Measurements from ENCODE around the gene TMUB1.

The TMUB1 gene

GRCh38 chr7:151102991-151103390 is 19.7 kb upstream of the TMUB1 start:
- Histone ChIP-seq H3K4me1 (ENCODE audit: control insufficient read depth in 2 of 2, insufficient read depth in 2 of 2, low read length in 2 of 2) (no peaks in the 10 kb centered on the region), H3K9me3 (ENCODE audit: control insufficient read depth in 2 of 2, low read length in 2 of 2) (no peaks in the 10 kb centered on the region), H3K4me3 (ENCODE audit: low read length in 2 of 2) (no peak overlapping the region), H3K27ac (ENCODE audit: low read depth in 2 of 2, low read length in 2 of 2) (no peak overlapping the region), H3K27me3 (ENCODE audit: control insufficient read depth in 2 of 2, insufficient read depth in 2 of 2, low read length in 2 of 2) (no peaks in the 10 kb centered on the region), H3K36me3 (ENCODE audit: control insufficient read depth in 2 of 2, insufficient read depth in 2 of 2, low read length in 2 of 2) (peaks cover 0 to 4% of the 10 kb centered on the region in 2 donors), H3K9ac (ENCODE audit: low read depth in 1 of 2, low read length in 2 of 2) (no peak overlapping the region)

DNA sequence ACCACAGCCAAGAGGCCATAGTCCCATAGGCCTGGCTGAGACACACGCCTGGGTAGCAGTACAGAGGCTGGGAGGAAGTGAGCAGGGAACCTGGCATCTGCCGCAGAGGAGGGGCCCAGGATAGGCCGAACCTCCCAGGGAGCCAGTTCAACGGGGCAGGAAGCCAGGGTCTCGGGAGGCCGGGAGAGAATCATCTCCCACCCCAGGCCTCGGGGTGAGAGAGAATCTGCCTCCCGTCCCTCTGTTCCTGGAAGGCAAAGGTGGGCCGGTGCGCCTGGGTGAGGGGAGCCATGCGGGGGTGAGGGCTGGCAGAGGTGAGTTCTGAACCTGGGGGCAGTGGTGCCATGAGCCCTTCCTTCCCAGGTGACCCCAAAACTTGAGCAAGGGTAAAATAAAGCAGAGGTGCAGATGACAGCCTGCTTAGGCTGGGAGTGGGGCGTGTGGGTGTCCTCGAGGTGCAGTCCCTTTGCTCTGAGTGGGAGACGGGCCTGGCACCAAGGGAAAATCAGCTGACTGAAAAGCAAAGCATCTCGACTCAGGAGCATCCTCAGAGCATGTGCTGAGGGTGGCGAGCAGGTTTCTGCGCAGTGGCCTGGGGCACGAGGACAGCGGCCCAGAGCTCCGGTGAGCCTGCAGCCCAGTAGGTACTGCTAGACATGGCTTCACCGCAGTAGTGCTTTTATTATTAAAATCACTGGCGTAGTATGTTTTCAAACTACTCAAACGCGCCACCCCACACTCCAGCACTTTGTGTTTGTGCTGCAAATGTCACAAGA is 18.5 kb upstream of the TMUB1 start:
- Histone ChIP-seq H3K9me3 (ENCODE audit: control insufficient read depth in 2 of 2, low read length in 2 of 2) (no peaks in the 10 kb centered on the region), H3K4me1 (ENCODE audit: control insufficient read depth in 2 of 2, insufficient read depth in 2 of 2, low read length in 2 of 2) (no peaks in the 10 kb centered on the region), H3K27ac (ENCODE audit: low read depth in 2 of 2, low read length in 2 of 2) (no peak overlapping the region), H3K9ac (ENCODE audit: low read depth in 1 of 2, low read length in 2 of 2) (no peak overlapping the region), H3K4me3 (ENCODE audit: low read length in 2 of 2) (no peak overlapping the region), H3K27me3 (ENCODE audit: control insufficient read depth in 2 of 2, insufficient read depth in 2 of 2, low read length in 2 of 2) (no peaks in the 10 kb centered on the region), H3K36me3 (ENCODE audit: control insufficient read depth in 2 of 2, insufficient read depth in 2 of 2, low read length in 2 of 2) (peaks cover 0 to 4% of the 10 kb centered on the region in 2 donors)

DNA sequence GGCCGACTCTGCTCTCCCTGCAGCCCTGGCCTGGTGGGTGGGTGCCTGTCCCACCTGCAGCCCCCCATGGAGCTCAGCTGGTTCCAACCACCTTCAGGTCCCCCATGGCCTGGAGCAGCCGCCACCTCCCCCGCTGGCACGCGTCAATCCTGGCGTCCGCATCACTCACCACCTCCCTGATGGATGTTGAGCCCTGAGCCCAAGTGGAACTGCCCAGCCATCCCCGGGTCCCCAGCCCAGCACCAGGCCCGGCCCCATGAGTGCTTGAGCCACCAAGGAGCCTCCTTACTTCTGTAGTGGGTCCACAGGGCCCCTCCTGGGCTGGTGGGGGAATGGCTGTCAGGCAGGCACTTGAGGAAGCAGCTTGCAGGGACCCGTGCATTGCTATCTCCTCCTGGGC is 17.6 kb upstream of the TMUB1 start:
- Histone ChIP-seq H3K27ac (ENCODE audit: low read depth in 2 of 2, low read length in 2 of 2) (no peak overlapping the region), H3K4me3 (ENCODE audit: low read length in 2 of 2) (no peak overlapping the region), H3K9me3 (ENCODE audit: control insufficient read depth in 2 of 2, low read length in 2 of 2) (no peaks in the 10 kb centered on the region), H3K27me3 (ENCODE audit: control insufficient read depth in 2 of 2, insufficient read depth in 2 of 2, low read length in 2 of 2) (no peaks in the 10 kb centered on the region), H3K36me3 (ENCODE audit: control insufficient read depth in 2 of 2, insufficient read depth in 2 of 2, low read length in 2 of 2) (peaks cover 0 to 4% of the 10 kb centered on the region in 2 donors), H3K9ac (ENCODE audit: low read depth in 1 of 2, low read length in 2 of 2) (no peak overlapping the region), H3K4me1 (ENCODE audit: control insufficient read depth in 2 of 2, insufficient read depth in 2 of 2, low read length in 2 of 2) (no peaks in the 10 kb centered on the region)

DNA sequence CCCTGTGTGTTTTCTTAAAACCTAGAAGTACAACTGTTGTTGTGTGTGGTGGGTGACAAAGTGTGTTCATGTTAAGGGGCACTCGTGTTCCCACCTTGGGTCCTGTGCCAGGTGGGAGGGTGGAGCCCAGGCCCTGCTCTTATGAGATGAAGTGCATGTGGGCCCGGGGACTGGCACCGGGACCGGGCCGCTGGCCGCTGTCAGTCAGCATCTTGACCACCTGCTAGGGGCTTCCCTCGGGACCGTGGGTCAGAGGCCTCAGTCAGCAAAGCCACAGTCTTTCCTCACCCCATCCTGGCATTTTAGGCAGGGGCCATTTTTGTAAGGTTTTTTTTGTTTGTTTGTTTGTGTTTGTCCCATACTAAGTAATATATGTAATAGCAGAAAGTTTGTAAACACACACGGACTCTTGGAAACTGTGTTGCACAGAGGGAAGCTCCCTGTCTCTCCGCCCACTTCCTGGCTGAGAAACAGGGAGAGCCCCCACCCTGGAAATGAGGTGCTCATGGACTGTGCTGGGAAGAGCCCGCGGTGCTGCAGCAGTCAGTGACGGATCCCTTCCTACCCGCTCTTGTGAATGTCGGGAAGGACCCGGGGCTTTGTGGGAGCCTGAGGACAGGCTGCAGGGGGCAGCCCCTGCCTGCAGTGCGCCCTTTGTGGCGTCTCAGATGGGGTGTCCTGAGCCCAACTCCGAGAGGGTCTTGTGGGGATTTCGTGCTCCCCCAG is 16.4 kb upstream of the TMUB1 start:
- Histone ChIP-seq H3K9me3 (ENCODE audit: control insufficient read depth in 2 of 2, low read length in 2 of 2) (no peaks in the 10 kb centered on the region), H3K27me3 (ENCODE audit: control insufficient read depth in 2 of 2, insufficient read depth in 2 of 2, low read length in 2 of 2) (no peaks in the 10 kb centered on the region), H3K4me1 (ENCODE audit: control insufficient read depth in 2 of 2, insufficient read depth in 2 of 2, low read length in 2 of 2) (no peaks in the 10 kb centered on the region), H3K27ac (ENCODE audit: low read depth in 2 of 2, low read length in 2 of 2) (no peak overlapping the region), H3K9ac (ENCODE audit: low read depth in 1 of 2, low read length in 2 of 2) (no peak overlapping the region), H3K4me3 (ENCODE audit: low read length in 2 of 2) (no peak overlapping the region), H3K36me3 (ENCODE audit: control insufficient read depth in 2 of 2, insufficient read depth in 2 of 2, low read length in 2 of 2) (peaks cover 0 to 3% of the 10 kb centered on the region in 2 donors)

DNA sequence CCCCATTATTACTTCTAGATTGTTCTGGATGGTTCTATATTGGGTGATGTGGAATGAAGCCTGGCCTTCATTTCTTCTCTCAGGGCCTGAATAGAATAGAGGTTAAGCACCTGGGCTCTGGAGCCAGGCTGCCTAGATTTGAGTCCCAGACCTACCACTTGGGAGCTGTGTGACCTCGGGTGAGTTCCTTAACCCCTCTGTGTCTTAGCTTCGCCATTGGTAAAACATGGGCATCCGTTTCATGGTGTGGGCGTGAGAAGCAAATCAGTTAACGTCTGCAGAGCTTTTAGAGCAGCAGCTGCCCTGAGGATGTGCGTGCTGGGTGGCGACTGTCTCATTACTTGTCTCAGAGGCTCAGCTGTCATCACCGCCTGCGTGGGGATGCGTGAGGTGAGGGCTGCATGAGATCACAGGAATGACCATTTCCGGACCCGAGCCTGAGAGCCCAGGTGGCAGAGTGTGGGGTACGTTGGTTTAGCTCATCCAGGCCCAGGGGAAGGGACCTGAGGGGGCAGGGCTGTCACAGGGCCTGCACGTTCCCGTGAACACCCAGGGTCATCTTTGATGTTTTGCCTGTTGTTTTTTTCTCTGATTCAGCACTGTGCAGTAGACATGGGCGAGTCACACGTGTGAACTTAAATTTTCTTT is 12.7 kb upstream of the TMUB1 start:
- no peak overlapping the region for H3K4me3 ChIP-seq (ENCODE audit: low read length in 2 of 2)
- no peaks in the 10 kb centered on the region for H3K9me3 ChIP-seq (ENCODE audit: control insufficient read depth in 2 of 2, low read length in 2 of 2)
- H3K4me1 ChIP-seq (ENCODE audit: control insufficient read depth in 2 of 2, insufficient read depth in 2 of 2, low read length in 2 of 2): peaks cover 0 to 10% of the 10 kb centered on the region in 2 donors
- no peaks in the 10 kb centered on the region for H3K27me3 ChIP-seq (ENCODE audit: control insufficient read depth in 2 of 2, insufficient read depth in 2 of 2, low read length in 2 of 2)
- no peak overlapping the region for H3K9ac ChIP-seq (ENCODE audit: low read depth in 1 of 2, low read length in 2 of 2)
- H3K27ac ChIP-seq (ENCODE audit: low read depth in 2 of 2, low read length in 2 of 2): no peak overlapping the region
- no peaks in the 10 kb centered on the region for H3K36me3 ChIP-seq (ENCODE audit: control insufficient read depth in 2 of 2, insufficient read depth in 2 of 2, low read length in 2 of 2)

GRCh38 chr7:151095123-151095797 is 12.0 kb upstream of the TMUB1 start:
- peaks cover 0 to 10% of the 10 kb centered on the region in 2 donors for H3K4me1 ChIP-seq (ENCODE audit: control insufficient read depth in 2 of 2, insufficient read depth in 2 of 2, low read length in 2 of 2)
- no peak overlapping the region for H3K4me3 ChIP-seq (ENCODE audit: low read length in 2 of 2)
- H3K9me3 ChIP-seq (ENCODE audit: control insufficient read depth in 2 of 2, low read length in 2 of 2): no peaks in the 10 kb centered on the region
- H3K9ac ChIP-seq (ENCODE audit: low read depth in 1 of 2, low read length in 2 of 2): no peak overlapping the region
- H3K36me3 ChIP-seq (ENCODE audit: control insufficient read depth in 2 of 2, insufficient read depth in 2 of 2, low read length in 2 of 2): no peaks in the 10 kb centered on the region
- no peak overlapping the region for H3K27ac ChIP-seq (ENCODE audit: low read depth in 2 of 2, low read length in 2 of 2)
- no peaks in the 10 kb centered on the region for H3K27me3 ChIP-seq (ENCODE audit: control insufficient read depth in 2 of 2, insufficient read depth in 2 of 2, low read length in 2 of 2)

GRCh38 chr7:151094675-151095074 is 11.4 kb upstream of the TMUB1 start:
- H3K9ac ChIP-seq (ENCODE audit: low read depth in 1 of 2, low read length in 2 of 2): no peak overlapping the region
- peaks cover 3 to 12% of the 10 kb centered on the region in 2 donors for H3K4me1 ChIP-seq (ENCODE audit: control insufficient read depth in 2 of 2, insufficient read depth in 2 of 2, low read length in 2 of 2)
- no peak overlapping the region for H3K27ac ChIP-seq (ENCODE audit: low read depth in 2 of 2, low read length in 2 of 2)
- no peaks in the 10 kb centered on the region for H3K27me3 ChIP-seq (ENCODE audit: control insufficient read depth in 2 of 2, insufficient read depth in 2 of 2, low read length in 2 of 2)
- H3K4me3 ChIP-seq (ENCODE audit: low read length in 2 of 2): no peak overlapping the region
- no peaks in the 10 kb centered on the region for H3K36me3 ChIP-seq (ENCODE audit: control insufficient read depth in 2 of 2, insufficient read depth in 2 of 2, low read length in 2 of 2)
- no peaks in the 10 kb centered on the region for H3K9me3 ChIP-seq (ENCODE audit: control insufficient read depth in 2 of 2, low read length in 2 of 2)

GRCh38 chr7:151093748-151094147 is 10.5 kb upstream of the TMUB1 start:
- Histone ChIP-seq H3K4me1 (ENCODE audit: control insufficient read depth in 2 of 2, insufficient read depth in 2 of 2, low read length in 2 of 2) (peaks cover 8 to 17% of the 10 kb centered on the region in 2 donors), H3K9ac (ENCODE audit: low read depth in 1 of 2, low read length in 2 of 2) (no peak overlapping the region), H3K27me3 (ENCODE audit: control insufficient read depth in 2 of 2, insufficient read depth in 2 of 2, low read length in 2 of 2) (no peaks in the 10 kb centered on the region), H3K9me3 (ENCODE audit: control insufficient read depth in 2 of 2, low read length in 2 of 2) (no peaks in the 10 kb centered on the region), H3K4me3 (ENCODE audit: low read length in 2 of 2) (no peak overlapping the region), H3K27ac (ENCODE audit: low read depth in 2 of 2, low read length in 2 of 2) (no peak overlapping the region), H3K36me3 (ENCODE audit: control insufficient read depth in 2 of 2, insufficient read depth in 2 of 2, low read length in 2 of 2) (no peaks in the 10 kb centered on the region)

DNA sequence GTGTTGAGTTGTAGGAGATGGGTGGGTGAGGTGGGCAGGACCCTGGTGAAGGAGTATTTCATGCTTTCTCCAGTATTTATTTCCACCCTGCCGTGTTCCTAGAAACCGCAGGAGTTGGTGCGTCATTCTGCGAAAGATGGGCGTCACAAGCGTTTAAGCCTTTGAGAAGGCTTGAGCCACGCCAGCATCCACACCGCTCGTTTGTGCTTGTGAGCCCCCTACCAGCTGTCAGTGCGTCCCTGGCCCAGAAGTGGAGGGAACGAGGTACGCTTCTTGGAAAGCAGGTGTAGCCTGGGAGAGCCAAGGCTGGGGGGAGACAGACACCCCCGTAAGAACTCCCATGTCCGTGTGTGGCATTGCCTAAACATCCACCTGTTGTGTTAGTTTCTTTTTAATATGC is 8.7 kb upstream of the TMUB1 start:
- peaks cover 22 to 30% of the 10 kb centered on the region in 2 donors for H3K4me1 ChIP-seq (ENCODE audit: control insufficient read depth in 2 of 2, insufficient read depth in 2 of 2, low read length in 2 of 2)
- no peak overlapping the region for H3K4me3 ChIP-seq (ENCODE audit: low read length in 2 of 2)
- no peaks in the 10 kb centered on the region for H3K9me3 ChIP-seq (ENCODE audit: control insufficient read depth in 2 of 2, low read length in 2 of 2)
- no peak overlapping the region for H3K9ac ChIP-seq (ENCODE audit: low read depth in 1 of 2, low read length in 2 of 2)
- no peak overlapping the region for H3K27ac ChIP-seq (ENCODE audit: low read depth in 2 of 2, low read length in 2 of 2)
- no peaks in the 10 kb centered on the region for H3K27me3 ChIP-seq (ENCODE audit: control insufficient read depth in 2 of 2, insufficient read depth in 2 of 2, low read length in 2 of 2)
- no peaks in the 10 kb centered on the region for H3K36me3 ChIP-seq (ENCODE audit: control insufficient read depth in 2 of 2, insufficient read depth in 2 of 2, low read length in 2 of 2)

- Histone ChIP-seq H3K27ac (ENCODE audit: low read depth in 2 of 2, low read length in 2 of 2) (no peak overlapping the region), H3K4me3 (ENCODE audit: low read length in 2 of 2) (peak overlapping the region in 1 of 2 donors; percentile 7), H3K4me1 (ENCODE audit: control insufficient read depth in 2 of 2, insufficient read depth in 2 of 2, low read length in 2 of 2) (peaks cover 23 to 30% of the 10 kb centered on the region in 2 donors)
Measured at GRCh38 chr7:151091431-151091830, 8.1 kb upstream of the TMUB1 start.

More at GRCh38 chr7:151091431-151091830, 8.1 kb upstream of the TMUB1 start:
- Histone ChIP-seq H3K36me3 (ENCODE audit: control insufficient read depth in 2 of 2, insufficient read depth in 2 of 2, low read length in 2 of 2) (no peaks in the 10 kb centered on the region), H3K27me3 (ENCODE audit: control insufficient read depth in 2 of 2, insufficient read depth in 2 of 2, low read length in 2 of 2) (no peaks in the 10 kb centered on the region), H3K9me3 (ENCODE audit: control insufficient read depth in 2 of 2, low read length in 2 of 2) (no peaks in the 10 kb centered on the region), H3K9ac (ENCODE audit: low read depth in 1 of 2, low read length in 2 of 2) (no peak overlapping the region)

Measured in mucosa of rectum (tissue), 2 donors.